CD4-positive, alpha-beta T cell treated with Interleukin-4 for 1 hour (primary cell): Measurements from ENCODE around the gene TMIGD2.
"Not testable (repeated sequence)": the region's sequence is repeated elsewhere in the genome, so short reads cannot be mapped to it uniquely, and the experiment has no call there.

Source experiments
- DNase-seq, 2 donors: peaks; one replicate each; pipeline ENCODE4 v3.0.0-alpha.2; 2020 to 2022

Gene TMIGD2

GRCh38 chr19:4266253-4267000 is 35.8 kb downstream of the TMIGD2 start:
- DNase-seq, result no peak

- DNase-seq, result peak in 1 of 2 donors; percentile 23
Measured at GRCh38 chr19:4264812-4265211, 37.4 kb downstream of the TMIGD2 start.

- no peak for DNase-seq
Measured at GRCh38 chr19:4260613-4261191, 41.5 kb downstream of the TMIGD2 start.

- DNase-seq, result no peak
Measured at GRCh38 chr19:4258181-4258580, 44.0 kb downstream of the TMIGD2 start.

GRCh38 chr19:4257025-4257424 is 45.2 kb downstream of the TMIGD2 start:
- DNase-seq, result no peak

- no peak for DNase-seq
Measured at GRCh38 chr19:4256563-4256962, 45.6 kb downstream of the TMIGD2 start.

GRCh38 chr19:4246767-4247593 is 55.2 kb downstream of the TMIGD2 start, which contains the start of gene YJU2:
YJU2 (plus strand) TSS chr19:4247080; CDS start chr19:4247147, 67 bp downstream.
- DNase-seq, result peak; percentile 99 to 100

- not testable (repeated sequence) for DNase-seq
Measured at GRCh38 chr19:4245938-4246337, 56.3 kb downstream of the TMIGD2 start.
